Measurements from ENCODE around the gene SZRD1.
A peak's percentile ranks its signal among the peaks of the same experiment; 100 is the strongest.

SZRD1 gene

GRCh38 chr1:16386454-16387113 is 19.5 kb downstream of the SZRD1 start:
- Histone ChIP-seq H3K9ac (no peak overlapping the region), H3K4me3 (ENCODE audit: low read depth, low read length) (no peak overlapping the region), H3K27ac (peak overlapping the region; percentile 33), H3K4me1 (peaks cover 7% of the 10 kb centered on the region), H3K27me3 (ENCODE audit: control insufficient read depth, insufficient read depth, low read length) (no peaks in the 10 kb centered on the region), H3K9me3 (ENCODE audit: control insufficient read depth, low read length) (no peaks in the 10 kb centered on the region), H3K36me3 (ENCODE audit: control insufficient read depth, insufficient read depth, low read length) (no peaks in the 10 kb centered on the region), H2AFZ (no peak overlapping the region), H3K4me2 (ENCODE audit: low read length) (no peak overlapping the region), H3K79me2 (peaks cover 33% of the 10 kb centered on the region)
- no peak for TF ChIP-seq CTCF (IDR thresholded peaks at IDR 0.05)

- Histone ChIP-seq H3K9me3 (ENCODE audit: control insufficient read depth, low read length) (no peaks in the 10 kb centered on the region), H3K4me2 (ENCODE audit: low read length) (peak overlapping the region; percentile 13), H3K9ac (no peak overlapping the region), H3K27ac (no peak overlapping the region), H3K27me3 (ENCODE audit: control insufficient read depth, insufficient read depth, low read length) (no peaks in the 10 kb centered on the region), H3K4me1 (peaks cover 9% of the 10 kb centered on the region), H3K79me2 (peaks cover 29% of the 10 kb centered on the region), H2AFZ (no peak overlapping the region), H3K4me3 (ENCODE audit: low read depth, low read length) (no peak overlapping the region), H3K36me3 (ENCODE audit: control insufficient read depth, insufficient read depth, low read length) (no peaks in the 10 kb centered on the region)
- no peak for TF ChIP-seq CTCF (IDR thresholded peaks at IDR 0.05)
These were observed 20.5 kb downstream of the SZRD1 start for GRCh38 chr1:16387201-16388188.

- no peak overlapping the region for H3K9ac ChIP-seq
- no peaks in the 10 kb centered on the region for H3K36me3 ChIP-seq (ENCODE audit: control insufficient read depth, insufficient read depth, low read length)
- no peak overlapping the region for H3K4me2 ChIP-seq (ENCODE audit: low read length)
- H3K27ac ChIP-seq: peak overlapping the region; percentile 24
- no peaks in the 10 kb centered on the region for H3K9me3 ChIP-seq (ENCODE audit: control insufficient read depth, low read length)
- no peaks in the 10 kb centered on the region for H3K27me3 ChIP-seq (ENCODE audit: control insufficient read depth, insufficient read depth, low read length)
- TF ChIP-seq CTCF (IDR thresholded peaks at IDR 0.05): no peak
- peaks cover 24% of the 10 kb centered on the region for H3K79me2 ChIP-seq
- peaks cover 14% of the 10 kb centered on the region for H3K4me1 ChIP-seq
- H2AFZ ChIP-seq: no peak overlapping the region
- no peak overlapping the region for H3K4me3 ChIP-seq (ENCODE audit: low read depth, low read length)
These were observed 24.4 kb downstream of the SZRD1 start for GRCh38 chr1:16391411-16391810.

GRCh38 chr1:16392740-16393569 is 25.9 kb downstream of the SZRD1 start:
- Histone ChIP-seq H3K79me2 (peaks cover 21% of the 10 kb centered on the region), H2AFZ (no peak overlapping the region), H3K4me2 (ENCODE audit: low read length) (peak overlapping the region; percentile 4), H3K27me3 (ENCODE audit: control insufficient read depth, insufficient read depth, low read length) (no peaks in the 10 kb centered on the region), H3K36me3 (ENCODE audit: control insufficient read depth, insufficient read depth, low read length) (no peaks in the 10 kb centered on the region), H3K9ac (no peak overlapping the region), H3K4me1 (peaks cover 12% of the 10 kb centered on the region), H3K9me3 (ENCODE audit: control insufficient read depth, low read length) (no peaks in the 10 kb centered on the region), H3K27ac (no peak overlapping the region), H3K4me3 (ENCODE audit: low read depth, low read length) (no peak overlapping the region)
- no peak for TF ChIP-seq CTCF (IDR thresholded peaks at IDR 0.05)

Measured in parathyroid adenoma (tissue), 2 donors.